K562 (cell line): ENCODE measurements around the gene CDSN. TPM values are rescaled to one million over a fixed set of nuclear protein-coding genes. Genes with fewer than 3 reads are reported as not detected.

Source experiments
- ARID1B ChIP-seq: fragments of 450-650 bp; IDR thresholded peaks from 2 replicates; pipeline ENCODE4 v1.6.1; 2016; ENCODE audit warnings: antibody characterized with exemption, mild to moderate bottlenecking, inconsistent platforms
- CGGBP1 ChIP-seq: fragments of 250-450 bp; sonication (Bioruptor Pico); IDR thresholded peaks from 2 replicates; pipeline ENCODE4 v1.9.0; 2021; ENCODE audit warnings: mild to moderate bottlenecking
- CHD1 ChIP-seq: fragments of 200-600 bp; sonication (generic); IDR thresholded peaks from one replicate; pipeline ENCODE4 v1.6.1; 2012; ENCODE audit warnings: mild to moderate bottlenecking, moderate library complexity, low read length, inconsistent platforms
- EP400 ChIP-seq: fragments of 450-650 bp; IDR thresholded peaks from 2 replicates; pipeline ENCODE4 v1.6.1; 2017; ENCODE audit warnings: antibody characterized with exemption, mild to moderate bottlenecking, moderate library complexity
- EZH2 ChIP-seq: IDR thresholded peaks from 2 replicates; pipeline ENCODE4 v1.6.1; 2012; ENCODE audit warnings: low read depth, mild to moderate bottlenecking, inconsistent platforms, low read length, borderline replicate concordance
- GABPA ChIP-seq: fragments of 200-800 bp; sonication (Bioruptor generic); conservative IDR thresholded peaks from 2 replicates; pipeline ENCODE4 v1.6.1; 2016; ENCODE audit warnings: low read depth, missing genetic modification characterization, missing compliant biosample characterization
- GTF2B ChIP-seq: IDR thresholded peaks from 2 replicates; pipeline ENCODE4 v1.6.1; 2011; ENCODE audit not compliant: insufficient read length; ENCODE audit errors: extremely low read depth
- HMGXB4 ChIP-seq: sonication (generic); formaldehyde crosslinking; IDR thresholded peaks from 2 replicates; pipeline ENCODE4 v1.8.1; 2023; ENCODE audit warnings: mild to moderate bottlenecking, missing genetic modification reagents
- HNRNPH1 ChIP-seq: fragments of 200-400 bp; formaldehyde crosslinking; optimal IDR thresholded peaks from 2 replicates; pipeline ENCODE3; 2017; ENCODE audit warnings: low read depth, mild to moderate bottlenecking, low read length, moderate library complexity
- IFI16 ChIP-seq: fragments of 250-450 bp; sonication (Bioruptor Pico); IDR thresholded peaks from 2 replicates; pipeline ENCODE4 v2.1.2; 2022; ENCODE audit warnings: mild to moderate bottlenecking, inconsistent platforms
- KHSRP ChIP-seq: fragments of 450-650 bp; IDR thresholded peaks from 2 replicates; pipeline ENCODE4 v1.6.1; 2017
- MAFG ChIP-seq: fragments of 450-650 bp; conservative IDR thresholded peaks from 2 replicates; pipeline ENCODE4 v1.6.1; 2016; ENCODE audit warnings: missing genetic modification characterization, missing compliant biosample characterization
- MAFK ChIP-seq: IDR thresholded peaks from 2 replicates; pipeline ENCODE4 v1.6.1; 2011; ENCODE audit warnings: low read length, improper control_type of control experiment
- MCM7 ChIP-seq, 2 experiments: fragments of 450-650 bp; IDR thresholded peaks; 2 replicates each; pipeline ENCODE4 v1.6.1; 2016 to 2018
- NFE2L1 ChIP-seq: fragments of 450-650 bp; IDR thresholded peaks from 2 replicates; pipeline ENCODE4 v1.6.1; 2016; ENCODE audit warnings: missing genetic modification characterization, low read depth, mild to moderate bottlenecking, missing compliant biosample characterization, moderate library complexity, borderline replicate concordance
- PRMT5 ChIP-seq: sonication (generic); formaldehyde crosslinking; IDR thresholded peaks from 2 replicates; pipeline ENCODE4 v1.5.0; 2020; ENCODE audit warnings: missing genetic modification reagents
- PTRF ChIP-seq: fragments of 450-650 bp; IDR thresholded peaks from 2 replicates; pipeline ENCODE4 v1.6.1; 2016; ENCODE audit warnings: mild to moderate bottlenecking, missing genetic modification characterization, missing compliant biosample characterization
- PTTG1 ChIP-seq: fragments of 450-650 bp; IDR thresholded peaks from 2 replicates; pipeline ENCODE4 v1.6.1; 2016; ENCODE audit warnings: low read depth, mild to moderate bottlenecking, missing genetic modification characterization, missing compliant biosample characterization
- RBM25 ChIP-seq: fragments of 200-400 bp; formaldehyde crosslinking; IDR thresholded peaks from 2 replicates; pipeline ENCODE4 v1.6.1; 2018; ENCODE audit warnings: low read length, low read depth, moderate library complexity; ENCODE audit not compliant: severe bottlenecking
- RBM39 ChIP-seq: fragments of 200-400 bp; formaldehyde crosslinking; optimal IDR thresholded peaks from 2 replicates; pipeline ENCODE3; 2018; ENCODE audit warnings: low read depth, low read length
- SNRNP70 ChIP-seq: fragments of 200-400 bp; formaldehyde crosslinking; optimal IDR thresholded peaks from 2 replicates; pipeline ENCODE3; 2017; ENCODE audit warnings: low read depth, low read length
- SP2 ChIP-seq: IDR thresholded peaks from 2 replicates; pipeline ENCODE4 v1.6.1; 2011; ENCODE audit warnings: mild to moderate bottlenecking, low read depth, low read length, moderate library complexity; ENCODE audit not compliant: poor library complexity, severe bottlenecking; ENCODE audit errors: extremely low read depth
- SRSF9 ChIP-seq: fragments of 200-400 bp; formaldehyde crosslinking; IDR thresholded peaks from 2 replicates; pipeline ENCODE4 v1.6.1; 2017; ENCODE audit warnings: low read depth, low read length, borderline replicate concordance
- TEAD1 ChIP-seq, 2 experiments: fragments of 450-650 bp in 1 of 2; sonication (generic) in 1 of 2; formaldehyde crosslinking; IDR thresholded peaks; 2 replicates each; pipeline versions ENCODE4 v1.4.0 to v1.8.0; 2020 to 2022; ENCODE audit warnings: mild to moderate bottlenecking in 2 of 2, missing genetic modification reagents in 1 of 2
- ZFP30 ChIP-seq: fragments of 250-450 bp; sonication (Bioruptor Pico); IDR thresholded peaks from 2 replicates; pipeline ENCODE4 v1.8.0; 2022; ENCODE audit warnings: moderate library complexity, mild to moderate bottlenecking, inconsistent platforms, borderline replicate concordance
- ZNF175 ChIP-seq: fragments of 200-800 bp; sonication (Bioruptor generic); IDR thresholded peaks from 2 replicates; pipeline ENCODE4 v1.6.1; 2016; ENCODE audit warnings: low read depth, mild to moderate bottlenecking, missing genetic modification characterization, missing compliant biosample characterization
- ZNF316 ChIP-seq: fragments of 450-650 bp; IDR thresholded peaks from 2 replicates; pipeline ENCODE4 v1.6.1; 2016
- ZNF431 ChIP-seq: sonication (generic); formaldehyde crosslinking; IDR thresholded peaks from 2 replicates; pipeline ENCODE4 v1.8.0; 2022; ENCODE audit warnings: mild to moderate bottlenecking, missing genetic modification reagents
- polyA plus RNA-seq, 8 experiments: library from polyadenylated mRNA; depleted of rRNA in 4 of 8; stranded (reverse) in 5 of 8; unstranded in 3 of 8; fragments of >200 nt; fragmentation: Nextera tagmentation in 2 of 8; fragmentation: Illumina TruSeq in 1 of 8; extraction: Ambion mirVana in 2 of 8; extraction: Trizol in 1 of 8; gene quantifications; 2 replicates each; pipeline versions ENCODE4 v1.2.1 to v1.2.3, GENCODE V29; 2011 to 2014; ENCODE audit warnings: inconsistent platforms in 1 of 8, missing spikeins in 1 of 8
- total RNA-seq, 7 experiments: library from RNA; depleted of rRNA in 6 of 7; stranded (reverse); fragments of >200 nt in 6 of 7; fragmentation: Illumina TruSeq in 2 of 7; extraction: Trizol in 2 of 7; gene quantifications; 2 replicates each; pipeline versions ENCODE4 v1.2.1 to v1.2.3, GENCODE V29; 2011 to 2021; ENCODE audit warnings: low replicate concordance in 1 of 7

Gene CDSN
- total and polyA plus RNA-seq, 9 of the 15 experiments (the other 6 are each of a cell fraction or from before 2014, with no cell fraction given): not detected

GRCh38 chr6:31098449-31098938, 21.8 kb downstream of the CDSN start (continued):
- TF ChIP-seq SRSF9 (no peak), NFE2L1 (peak; percentile 93), RBM25 (peak; percentile 8), TEAD1 (CRISPR knock-in tag; IDR thresholded peaks at IDR 0.05) (no peak), PTTG1 (tag) (no peak), CHD1 (no peak), ZNF316 (peak; percentile 96), GTF2B (no peak), ARID1B (no peak), PRMT5 (CRISPR knock-in tag) (no peak), IFI16 (CRISPR knock-in tag) (no peak), EZH2 (no peak), GABPA (tag) (no peak), HNRNPH1 (no peak), EP400 (0 out of 2 replicates have a peak, but pooled peaks have one; percentile 3), PTRF (no peak), MAFG (peak; percentile 97), CGGBP1 (CRISPR knock-in tag) (no peak), HMGXB4 (CRISPR knock-in tag) (no peak), SP2 (no peak), RBM39 (no peak), KHSRP (no peak), ZNF175 (no peak), ZNF431 (CRISPR knock-in tag) (no peak), ZFP30 (CRISPR knock-in tag) (no peak), MCM7 (IDR thresholded peaks at IDR 0.05) (no peak), SNRNP70 (no peak), MAFK (peak; percentile 82)
